Hematopoietic multipotent progenitor cell treated with erythropoietin and hydrocortisone succinate and interleukin-3 and kit ligand, for 15 days (in vitro differentiated cells): ENCODE data around the gene BEND3.
"Not testable (repeated sequence)": the region's sequence is repeated elsewhere in the genome, so short reads cannot be mapped to it uniquely, and the experiment has no call there.

ENCODE experiments used
- DNase-seq: peaks from one replicate; pipeline ENCODE4 v3.0.0-alpha.2; 2015; ENCODE audit warnings: low spot score

The BEND3 gene

DNA sequence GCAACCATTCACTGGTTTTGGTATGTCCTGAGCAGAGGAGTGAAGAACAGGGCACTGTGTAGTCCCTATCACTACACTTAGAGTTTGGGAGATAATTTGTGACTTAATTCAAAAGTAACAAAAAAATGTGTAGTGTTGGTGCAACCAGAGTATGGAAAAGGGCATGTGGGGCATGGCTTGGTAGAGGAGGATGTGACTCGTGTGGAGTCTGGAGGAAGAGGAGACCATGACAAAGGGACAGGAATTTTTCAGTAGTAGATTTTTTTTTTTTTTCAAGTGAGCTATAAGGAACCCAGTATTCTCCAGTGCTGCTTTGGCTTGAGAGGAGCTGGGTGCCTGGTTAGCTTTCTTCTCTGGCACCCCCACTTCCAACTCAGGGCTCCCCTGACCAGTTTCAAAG is 82.2 kb downstream of the BEND3 start:
- DNase-seq: no peak

DNA sequence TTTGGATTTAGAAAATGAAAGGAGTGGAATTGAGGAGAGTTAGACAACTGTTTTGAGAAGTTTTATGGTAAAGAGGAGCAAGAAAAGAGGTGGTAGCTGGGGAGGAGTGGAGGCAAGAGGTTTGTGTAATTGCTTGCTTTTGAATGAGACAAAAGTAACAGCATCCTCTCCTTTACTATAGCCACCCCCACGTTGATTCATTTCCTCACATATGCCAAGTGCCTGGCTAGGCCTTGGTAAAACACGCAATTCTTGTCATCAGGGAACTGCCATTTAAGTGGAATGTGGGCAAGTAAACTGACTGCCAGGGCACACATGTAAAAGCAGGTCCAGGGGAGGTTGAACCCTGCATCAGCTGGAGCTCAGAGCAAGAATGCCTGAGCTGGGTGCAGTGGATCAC is 83.3 kb downstream of the BEND3 start:
- DNase-seq: no peak

DNA sequence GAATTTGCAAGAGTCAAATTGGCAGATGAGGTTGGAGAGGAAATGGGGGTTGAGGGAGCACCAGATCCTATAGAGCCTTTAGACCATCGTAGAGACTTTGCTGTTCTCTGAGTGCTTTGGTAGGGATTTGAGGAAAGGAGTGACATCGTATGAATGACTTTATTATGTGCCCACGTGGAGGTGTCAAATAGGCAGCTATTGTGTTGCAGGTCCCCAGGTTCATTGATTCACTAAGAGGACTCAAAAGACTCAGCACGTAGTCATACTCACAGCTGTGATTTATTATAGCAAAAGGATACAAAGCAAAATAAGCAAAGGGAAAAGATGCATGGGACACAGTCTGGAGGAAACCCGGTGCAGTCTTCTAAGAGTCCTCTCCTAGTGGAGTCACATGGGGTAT is 85.2 kb downstream of the BEND3 start:
- DNase-seq: no peak

DNA sequence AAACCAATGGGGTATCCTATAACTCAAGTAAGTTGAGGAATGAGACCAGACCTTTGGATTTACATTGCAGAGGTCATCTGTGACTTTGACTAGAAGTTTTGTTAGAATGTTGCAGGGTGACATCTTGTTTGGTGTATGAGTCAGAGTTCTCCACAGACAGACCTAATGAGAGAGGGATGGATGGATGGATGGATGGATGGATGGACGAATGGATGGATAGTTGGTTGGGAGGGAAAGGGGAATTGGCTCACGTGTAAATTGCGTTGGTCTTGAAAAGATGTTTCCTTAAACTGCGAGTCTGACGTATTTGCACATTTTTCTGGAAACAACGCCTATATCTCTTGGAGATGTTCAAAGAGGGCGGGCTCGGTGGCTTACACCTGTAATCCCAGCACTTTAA is 88.3 kb downstream of the BEND3 start:
- no peak for DNase-seq

- DNase-seq: no peak
Measured at GRCh38 chr6:107021446-107022185, 93.7 kb downstream of the BEND3 start.

GRCh38 chr6:107020239-107020638 is 95.1 kb downstream of the BEND3 start:
- DNase-seq: no peak

- not testable (repeated sequence) for DNase-seq
Measured at GRCh38 chr6:107019628-107020027, 95.7 kb downstream of the BEND3 start.

- no peak for DNase-seq
Measured at GRCh38 chr6:107019047-107019446, 96.3 kb downstream of the BEND3 start.
